Renal cortical epithelial cell (primary cell): ENCODE measurements around the gene RSBN1. TPM values are rescaled to one million over a fixed set of nuclear protein-coding genes. Genes with fewer than 3 reads are reported as not detected.
"Not testable (repeated sequence)": the region's sequence is repeated elsewhere in the genome, so short reads cannot be mapped to it uniquely, and the experiment has no call there.

Experiments used
- DNase-seq: peaks from one replicate; pipeline ENCODE4 v3.0.0-alpha.2; 2011; ENCODE audit warnings: low read depth
- total RNA-seq: library from RNA; depleted of rRNA; stranded (reverse); fragments of >200 nt; gene quantifications from 2 replicates; pipeline ENCODE4 v1.2.3, GENCODE V29; 2014

RSBN1 gene
- total RNA-seq, 1 donor from 2014 or later, result 33.0 TPM

DNA sequence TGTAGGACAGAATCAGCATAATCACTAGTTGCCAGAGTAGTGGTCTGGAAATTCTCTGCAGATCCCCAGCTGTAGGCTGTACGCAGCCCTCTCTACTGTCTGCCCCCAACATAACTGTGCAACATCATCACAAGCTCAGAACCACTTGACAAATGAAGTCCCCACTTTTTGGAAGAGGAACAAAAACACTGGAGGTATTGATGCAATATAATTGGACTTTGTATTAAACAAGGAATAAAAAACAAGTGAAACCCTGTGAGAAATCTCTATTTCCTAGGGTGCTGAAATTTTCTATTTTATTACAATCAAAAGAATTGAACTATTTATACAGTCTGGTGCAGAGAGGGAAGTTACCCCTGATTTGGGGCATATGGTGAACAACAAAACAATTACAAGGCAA is 68.2 kb downstream of the RSBN1 start:
- DNase-seq, result no peak

- DNase-seq, result peak; percentile 15
These were observed 69.8 kb downstream of the RSBN1 start for GRCh38 chr1:113742515-113742914.

GRCh38 chr1:113734357-113735055 is 77.8 kb downstream of the RSBN1 start:
- DNase-seq, result no peak

- DNase-seq, result no peak
These were observed 79.5 kb downstream of the RSBN1 start for GRCh38 chr1:113732802-113733201.

GRCh38 chr1:113721010-113721409 is 91.3 kb downstream of the RSBN1 start:
- DNase-seq, result no peak

DNA sequence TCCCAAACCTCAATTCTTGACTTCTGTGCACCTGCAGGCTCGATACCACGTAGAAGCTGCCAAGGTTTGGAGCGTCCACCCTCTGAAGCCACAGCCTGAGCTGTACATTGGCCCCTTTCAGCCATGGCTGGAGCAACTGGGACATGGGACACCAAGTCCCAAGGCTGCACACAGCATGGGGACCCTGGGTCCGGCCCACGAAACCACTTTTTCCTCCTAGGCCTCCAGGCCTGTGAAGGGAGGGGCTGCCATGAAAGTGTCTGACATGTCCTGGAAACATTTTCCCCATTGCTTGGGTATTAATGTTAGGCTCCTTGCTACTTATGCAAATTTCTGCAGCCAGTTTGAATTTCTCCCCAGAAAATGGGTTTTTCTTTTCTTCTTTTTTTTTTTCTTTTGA is 93.7 kb downstream of the RSBN1 start:
- not testable (repeated sequence) for DNase-seq

DNA sequence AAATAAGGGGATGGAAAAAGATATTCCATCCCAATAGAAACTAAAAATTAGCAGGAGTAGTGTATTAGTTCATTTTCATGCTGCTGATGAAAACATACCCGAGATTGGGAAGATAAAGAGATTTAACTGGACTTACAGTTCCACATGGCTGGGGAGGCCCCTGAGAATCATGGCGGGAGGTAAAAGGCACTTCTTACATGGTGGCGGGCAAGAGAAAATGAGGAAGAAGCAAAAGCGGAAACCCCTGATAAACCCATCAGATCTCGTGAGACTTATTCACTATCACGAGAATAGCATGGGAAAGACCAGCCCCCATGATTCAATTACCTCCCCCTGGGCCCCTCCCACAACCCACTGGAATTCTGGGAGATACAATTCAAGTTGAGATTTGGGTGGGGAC is 94.8 kb downstream of the RSBN1 start:
- not testable (repeated sequence) for DNase-seq

GRCh38 chr1:113714606-113715269 is 97.5 kb downstream of the RSBN1 start:
- DNase-seq, result no peak

Other genes with a start within 250 kb of the RSBN1 start
- gene PHTF1, start 53.0 kb downstream of the RSBN1 start, total RNA-seq, result 51.4 and 72.0 TPM in 2 replicates
- 2.1 and 4.6 TPM in 2 replicates for gene PTPN22, start 59.2 kb upstream of the RSBN1 start, total RNA-seq
- gene BCL2L15, start 75.1 kb upstream of the RSBN1 start, total RNA-seq, result 7.5 and 8.5 TPM in 2 replicates
- 19.8 and 23.0 TPM in 2 replicates for gene AP4B1, start 92.3 kb upstream of the RSBN1 start, total RNA-seq
- gene DCLRE1B, start 92.8 kb upstream of the RSBN1 start, total RNA-seq, result 2.7 and 4.9 TPM in 2 replicates
- gene HIPK1, start 116.8 kb upstream of the RSBN1 start, total RNA-seq, result 20.8 and 51.0 TPM in 2 replicates
- 0.52 and 5.1 TPM in 2 replicates for gene OLFML3, start 167.0 kb upstream of the RSBN1 start, total RNA-seq